Measurements from ENCODE around the gene CLEC16A. TPM values are rescaled to one million over a fixed set of nuclear protein-coding genes. Genes with fewer than 3 reads are reported as not detected.

CLEC16A gene
- total and polyA plus RNA-seq, 5 donors from 2014 or later, result 11.8 to 38.9 (median 12.3) TPM

DNA sequence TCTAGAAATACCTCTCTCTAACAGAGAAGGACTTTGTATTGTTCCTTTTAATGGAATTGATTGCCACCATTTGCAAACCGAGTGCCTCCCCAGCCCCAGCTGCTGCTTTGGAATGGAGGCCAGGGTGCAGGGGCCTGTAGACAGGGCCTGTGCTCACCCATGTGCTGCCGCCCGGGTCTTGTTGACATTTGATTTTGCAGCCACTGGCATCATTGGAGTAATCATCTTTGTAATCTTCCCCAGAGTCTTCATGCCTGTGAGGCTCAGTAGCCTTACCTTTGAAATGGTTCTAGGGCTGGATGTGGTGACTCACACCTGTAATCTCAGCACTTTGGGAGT is 119.8 kb downstream of the CLEC16A start:
- H3K9me3 ChIP-seq (ENCODE audit: control insufficient read depth in 2 of 2, low read length in 2 of 2), result no peaks in the 10 kb centered on the region
- Mint-ChIP-seq H3K27ac (no peak overlapping the region), H3K4me3 (no peak overlapping the region), H3K36me3 (peaks cover 29% of the 10 kb centered on the region), H3K4me1 (peaks cover 0 to 7% (median 0%) of the 10 kb centered on the region in 4 donors), H3K27me3 (no peaks in the 10 kb centered on the region), H3K9me3 (no peaks in the 10 kb centered on the region)
- H3K27me3 ChIP-seq (ENCODE audit: control insufficient read depth, insufficient read depth, low read length), result no peaks in the 10 kb centered on the region
- H3K36me3 ChIP-seq (ENCODE audit: control insufficient read depth, insufficient read depth, low read length), result peaks cover 33% of the 10 kb centered on the region
- H3K4me3 ChIP-seq (ENCODE audit: low read depth, low read length), result no peak overlapping the region
- H3K27ac ChIP-seq (ENCODE audit: insufficient read depth, low read length, poor library complexity, severe bottlenecking), result no peak overlapping the region
- H3K4me1 ChIP-seq (ENCODE audit: control insufficient read depth, insufficient read depth, low read length, poor library complexity, severe bottlenecking), result no peaks in the 10 kb centered on the region
- DNase-seq (no peak), ATAC-seq (ENCODE audit: low read depth in 2 of 2) (no peak)

DNA sequence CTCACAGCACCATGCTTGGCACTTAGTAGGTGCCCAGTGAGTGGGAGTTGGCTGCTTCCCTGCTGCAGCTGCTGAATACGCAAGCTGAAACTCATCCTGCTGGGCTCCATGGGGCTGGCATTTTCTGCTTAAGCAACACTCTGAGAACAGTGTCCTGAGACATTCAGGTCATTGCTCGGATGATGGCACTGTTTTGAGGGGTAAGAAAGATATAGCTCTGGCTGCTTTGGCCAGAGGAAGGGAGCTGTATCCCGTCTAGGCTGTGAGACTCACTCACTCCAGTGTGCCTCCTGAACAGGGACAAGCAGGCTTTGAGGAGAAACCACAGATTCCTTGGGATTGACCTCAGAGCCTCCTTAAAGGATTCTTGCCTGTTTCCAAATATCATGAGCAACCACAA is 120.5 kb downstream of the CLEC16A start:
- Mint-ChIP-seq H3K4me1 (peaks cover 0 to 7% (median 0%) of the 10 kb centered on the region in 4 donors), H3K9me3 (no peaks in the 10 kb centered on the region), H3K27me3 (no peaks in the 10 kb centered on the region), H3K27ac (no peak overlapping the region), H3K4me3 (no peak overlapping the region), H3K36me3 (peaks cover 32% of the 10 kb centered on the region)
- no peaks in the 10 kb centered on the region for H3K4me1 ChIP-seq (ENCODE audit: control insufficient read depth, insufficient read depth, low read length, poor library complexity, severe bottlenecking)
- H3K27me3 ChIP-seq (ENCODE audit: control insufficient read depth, insufficient read depth, low read length), result no peaks in the 10 kb centered on the region
- ATAC-seq (ENCODE audit: low read depth in 2 of 2), result no peak
- no peak for DNase-seq
- H3K36me3 ChIP-seq (ENCODE audit: control insufficient read depth, insufficient read depth, low read length), result peaks cover 33% of the 10 kb centered on the region
- no peak overlapping the region for H3K4me3 ChIP-seq (ENCODE audit: low read depth, low read length)
- H3K27ac ChIP-seq (ENCODE audit: insufficient read depth, low read length, poor library complexity, severe bottlenecking), result no peak overlapping the region
- H3K9me3 ChIP-seq (ENCODE audit: control insufficient read depth in 2 of 2, low read length in 2 of 2), result no peaks in the 10 kb centered on the region

DNA sequence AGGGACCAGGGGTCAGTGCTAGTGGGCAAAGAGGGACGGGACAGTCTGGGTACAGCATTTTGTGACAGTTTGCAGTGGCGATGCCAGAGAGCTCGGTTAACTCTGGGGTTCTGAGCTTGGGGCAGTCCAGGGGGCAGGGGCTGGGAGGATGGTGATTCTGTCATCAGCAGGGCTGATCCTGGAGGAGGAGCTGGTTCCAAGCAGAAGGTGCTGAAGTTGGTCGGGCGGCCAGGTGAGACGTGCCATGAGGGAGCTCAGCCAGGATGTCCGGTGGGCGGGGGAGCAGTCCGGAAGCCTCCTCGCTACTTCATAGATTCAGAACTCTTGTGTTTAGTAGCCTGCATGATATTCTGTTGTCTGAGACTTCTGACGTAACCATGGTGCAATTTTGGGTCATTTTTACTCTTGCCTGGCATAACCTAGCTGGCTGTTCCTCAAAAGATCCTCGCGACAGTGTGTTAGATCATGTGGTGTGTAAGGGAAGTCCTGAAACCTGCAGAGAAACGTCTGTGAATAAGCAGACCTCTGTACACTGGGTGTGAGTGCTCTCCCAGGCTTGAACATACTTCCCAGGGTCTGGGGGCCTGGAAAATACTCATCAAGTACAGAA is 122.0 kb downstream of the CLEC16A start:
- H3K4me1 ChIP-seq (ENCODE audit: control insufficient read depth, insufficient read depth, low read length, poor library complexity, severe bottlenecking), result no peaks in the 10 kb centered on the region
- DNase-seq (no peak), ATAC-seq (ENCODE audit: low read depth in 2 of 2) (no peak)
- no peaks in the 10 kb centered on the region for H3K27me3 Mint-ChIP-seq
- peaks cover 0 to 7% (median 0%) of the 10 kb centered on the region in 4 donors for H3K4me1 Mint-ChIP-seq
- H3K4me3 Mint-ChIP-seq, result no peak overlapping the region
- no peaks in the 10 kb centered on the region for H3K9me3 Mint-ChIP-seq
- H3K27ac Mint-ChIP-seq, result no peak overlapping the region
- H3K4me3 ChIP-seq (ENCODE audit: low read depth, low read length), result no peak overlapping the region
- peaks cover 33% of the 10 kb centered on the region for H3K36me3 Mint-ChIP-seq
- H3K9me3 ChIP-seq (ENCODE audit: control insufficient read depth in 2 of 2, low read length in 2 of 2), result no peaks in the 10 kb centered on the region
- peaks cover 26% of the 10 kb centered on the region for H3K36me3 ChIP-seq (ENCODE audit: control insufficient read depth, insufficient read depth, low read length)
- H3K27me3 ChIP-seq (ENCODE audit: control insufficient read depth, insufficient read depth, low read length), result no peaks in the 10 kb centered on the region
- no peak overlapping the region for H3K27ac ChIP-seq (ENCODE audit: insufficient read depth, low read length, poor library complexity, severe bottlenecking)

DNA sequence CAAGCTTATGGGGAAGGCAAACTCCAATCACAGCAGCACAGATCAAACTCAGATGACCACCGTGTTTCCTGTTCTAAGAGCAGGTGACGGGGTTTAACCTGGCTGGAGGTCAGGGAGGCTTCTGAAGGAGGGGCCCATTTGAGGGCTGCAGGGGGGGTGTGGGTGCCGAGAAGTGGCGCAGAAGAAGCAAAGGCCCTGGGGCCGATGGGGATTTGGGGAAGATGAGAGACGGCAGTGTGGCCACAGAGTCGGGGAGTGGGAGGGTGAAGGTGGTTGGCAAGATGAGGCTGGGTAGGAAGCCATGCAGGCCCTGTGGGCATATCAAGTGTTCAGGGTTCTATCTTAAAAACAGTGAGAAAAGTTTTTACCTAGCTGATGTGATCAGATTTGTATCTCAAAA is 122.9 kb downstream of the CLEC16A start:
- ATAC-seq (ENCODE audit: low read depth in 2 of 2) (no peak), DNase-seq (no peak)
- H3K4me3 ChIP-seq (ENCODE audit: low read depth, low read length), result no peak overlapping the region
- peak overlapping the region in 1 of 3 donors; percentile 81 for H3K27ac Mint-ChIP-seq
- peaks cover 33% of the 10 kb centered on the region for H3K36me3 Mint-ChIP-seq
- H3K27ac ChIP-seq (ENCODE audit: insufficient read depth, low read length, poor library complexity, severe bottlenecking), result no peak overlapping the region
- peaks cover 21% of the 10 kb centered on the region for H3K36me3 ChIP-seq (ENCODE audit: control insufficient read depth, insufficient read depth, low read length)
- no peaks in the 10 kb centered on the region for H3K9me3 Mint-ChIP-seq
- H3K27me3 Mint-ChIP-seq, result no peaks in the 10 kb centered on the region
- H3K9me3 ChIP-seq (ENCODE audit: control insufficient read depth in 2 of 2, low read length in 2 of 2), result no peaks in the 10 kb centered on the region
- no peaks in the 10 kb centered on the region for H3K27me3 ChIP-seq (ENCODE audit: control insufficient read depth, insufficient read depth, low read length)
- no peak overlapping the region for H3K4me3 Mint-ChIP-seq
- peaks cover 0 to 11% (median 0%) of the 10 kb centered on the region in 4 donors for H3K4me1 Mint-ChIP-seq
- H3K4me1 ChIP-seq (ENCODE audit: control insufficient read depth, insufficient read depth, low read length, poor library complexity, severe bottlenecking), result no peaks in the 10 kb centered on the region

DNA sequence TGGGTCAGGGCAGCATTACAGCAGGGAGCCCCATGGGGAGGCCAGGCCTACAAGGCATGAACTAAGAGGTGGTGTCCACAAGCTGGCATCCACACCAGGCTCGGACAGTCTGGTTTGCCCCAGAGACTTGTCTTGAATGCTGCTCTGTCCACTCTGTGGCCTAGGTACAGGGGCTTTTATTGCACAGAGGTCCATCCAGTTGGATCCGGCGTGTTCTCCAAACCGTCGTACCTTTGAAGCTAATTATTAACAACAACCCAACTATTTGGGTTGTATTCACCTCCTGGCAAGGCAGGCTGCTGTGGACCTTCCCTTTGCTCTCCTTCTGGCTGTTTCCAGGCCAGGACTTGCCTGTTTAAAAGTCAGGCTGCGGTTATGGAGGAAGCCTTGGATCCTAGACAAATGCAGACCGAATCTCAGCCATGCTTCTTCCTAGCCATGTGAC is 123.4 kb downstream of the CLEC16A start:
- H3K4me3 ChIP-seq (ENCODE audit: low read depth, low read length), result no peak overlapping the region
- H3K36me3 ChIP-seq (ENCODE audit: control insufficient read depth, insufficient read depth, low read length), result peaks cover 21% of the 10 kb centered on the region
- DNase-seq, result no peak
- no peaks in the 10 kb centered on the region for H3K9me3 ChIP-seq (ENCODE audit: control insufficient read depth in 2 of 2, low read length in 2 of 2)
- Mint-ChIP-seq H3K4me3 (no peak overlapping the region), H3K4me1 (peaks cover 0 to 14% (median 2%) of the 10 kb centered on the region in 4 donors), H3K27me3 (no peaks in the 10 kb centered on the region), H3K27ac (no peak overlapping the region), H3K36me3 (peaks cover 33% of the 10 kb centered on the region), H3K9me3 (no peaks in the 10 kb centered on the region)
- H3K4me1 ChIP-seq (ENCODE audit: control insufficient read depth, insufficient read depth, low read length, poor library complexity, severe bottlenecking), result no peaks in the 10 kb centered on the region
- no peak for ATAC-seq (ENCODE audit: low read depth in 2 of 2)
- H3K27ac ChIP-seq (ENCODE audit: insufficient read depth, low read length, poor library complexity, severe bottlenecking), result no peak overlapping the region
- no peaks in the 10 kb centered on the region for H3K27me3 ChIP-seq (ENCODE audit: control insufficient read depth, insufficient read depth, low read length)

DNA sequence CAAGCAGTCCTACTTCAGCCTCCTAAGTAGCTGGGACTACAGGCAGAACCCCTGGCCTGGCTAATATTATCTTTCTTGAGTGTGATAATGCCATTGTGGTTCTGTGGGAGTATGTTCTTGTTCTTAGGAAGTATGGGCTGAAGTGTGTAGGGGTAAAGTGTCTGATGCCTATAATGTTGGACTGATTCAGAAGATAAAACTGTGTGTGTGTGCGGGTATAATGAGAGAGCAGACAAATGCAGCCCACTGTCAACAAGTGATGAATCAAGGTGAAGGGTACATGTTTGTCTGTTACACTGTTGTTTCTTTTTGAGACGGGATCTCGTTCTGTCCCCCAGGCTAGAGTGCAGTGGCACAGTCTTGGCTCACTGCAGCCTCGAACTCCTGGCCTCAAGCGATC is 127.5 kb downstream of the CLEC16A start:
- no peak overlapping the region for H3K4me3 Mint-ChIP-seq
- H3K27ac Mint-ChIP-seq, result peak overlapping the region in 2 of 3 donors; percentile 56 to 74

DNA sequence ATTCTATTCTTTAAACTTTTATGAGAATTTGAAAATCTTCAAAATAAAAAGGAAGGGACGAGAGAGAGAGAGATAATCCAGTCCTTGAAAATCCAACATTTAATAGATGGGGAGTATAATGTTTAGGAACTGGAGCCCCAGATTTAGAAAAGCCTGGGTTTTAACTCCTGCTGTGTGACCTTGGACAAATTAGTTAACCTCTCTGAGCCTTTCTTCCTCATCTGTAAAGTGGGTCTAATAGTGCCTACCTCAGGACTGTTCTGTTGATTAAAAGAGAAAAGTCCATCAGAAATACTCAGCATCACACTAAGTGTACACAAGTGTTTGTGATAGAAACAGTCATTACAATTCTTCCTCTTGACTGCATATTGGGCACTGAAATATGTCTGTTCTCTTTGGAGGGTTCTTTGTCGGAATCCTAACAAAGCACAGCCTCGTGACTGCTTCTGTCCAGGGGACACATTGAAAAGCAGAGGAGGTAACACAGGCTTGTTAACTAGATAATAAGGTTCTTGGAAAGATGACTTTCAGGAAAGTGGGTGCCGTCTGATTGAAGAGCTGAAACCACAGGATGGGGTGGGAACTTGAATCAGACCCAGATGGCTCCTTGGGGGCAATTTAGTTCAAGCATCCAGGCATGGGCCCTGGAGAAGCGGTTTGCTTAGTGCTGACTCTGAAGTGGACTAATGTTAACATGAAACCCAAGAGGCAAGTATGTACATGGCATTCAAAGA is 128.2 kb downstream of the CLEC16A start:
- peak overlapping the region in 2 of 3 donors; percentile 56 to 74 for H3K27ac Mint-ChIP-seq
- peak overlapping the region in 1 of 4 donors; percentile 9 for H3K4me3 Mint-ChIP-seq

More for the DNA sequence above, 127.5 kb downstream of the CLEC16A start:
- Histone ChIP-seq H3K9me3 (ENCODE audit: control insufficient read depth in 2 of 2, low read length in 2 of 2) (no peaks in the 10 kb centered on the region), H3K36me3 (ENCODE audit: control insufficient read depth, insufficient read depth, low read length) (no peaks in the 10 kb centered on the region), H3K4me3 (ENCODE audit: low read depth, low read length) (no peak overlapping the region), H3K27me3 (ENCODE audit: control insufficient read depth, insufficient read depth, low read length) (no peaks in the 10 kb centered on the region), H3K4me1 (ENCODE audit: control insufficient read depth, insufficient read depth, low read length, poor library complexity, severe bottlenecking) (peaks cover 11% of the 10 kb centered on the region), H3K27ac (ENCODE audit: insufficient read depth, low read length, poor library complexity, severe bottlenecking) (no peak overlapping the region)
- Mint-ChIP-seq H3K36me3 (peaks cover 34% of the 10 kb centered on the region), H3K4me1 (peaks cover 5 to 40% (median 13%) of the 10 kb centered on the region in 4 donors), H3K9me3 (no peaks in the 10 kb centered on the region), H3K27me3 (no peaks in the 10 kb centered on the region)
- DNase-seq, result no peak
- ATAC-seq (ENCODE audit: low read depth in 2 of 2), result no peak

More for the DNA sequence above, 128.2 kb downstream of the CLEC16A start:
- Histone ChIP-seq H3K27me3 (ENCODE audit: control insufficient read depth, insufficient read depth, low read length) (no peaks in the 10 kb centered on the region), H3K4me1 (ENCODE audit: control insufficient read depth, insufficient read depth, low read length, poor library complexity, severe bottlenecking) (peaks cover 15% of the 10 kb centered on the region), H3K9me3 (ENCODE audit: control insufficient read depth in 2 of 2, low read length in 2 of 2) (no peaks in the 10 kb centered on the region), H3K4me3 (ENCODE audit: low read depth, low read length) (no peak overlapping the region), H3K36me3 (ENCODE audit: control insufficient read depth, insufficient read depth, low read length) (no peaks in the 10 kb centered on the region), H3K27ac (ENCODE audit: insufficient read depth, low read length, poor library complexity, severe bottlenecking) (no peak overlapping the region)
- ATAC-seq (ENCODE audit: low read depth in 2 of 2) (no peak), DNase-seq (peak in 1 of 3 donors; percentile 73)
- Mint-ChIP-seq H3K9me3 (no peaks in the 10 kb centered on the region), H3K4me1 (peaks cover 5 to 44% (median 17%) of the 10 kb centered on the region in 4 donors), H3K27me3 (no peaks in the 10 kb centered on the region), H3K36me3 (peaks cover 29% of the 10 kb centered on the region)
